GM19455 (cell line): Measurements from ENCODE around the gene FCRL4.

ENCODE experiments used
- ATAC-seq: cut with Tn5 transposase; IDR thresholded peaks from one replicate; pipeline ENCODE4 v1.9.1; 2021; ENCODE audit not compliant: unreplicated experiment

FCRL4 gene

DNA sequence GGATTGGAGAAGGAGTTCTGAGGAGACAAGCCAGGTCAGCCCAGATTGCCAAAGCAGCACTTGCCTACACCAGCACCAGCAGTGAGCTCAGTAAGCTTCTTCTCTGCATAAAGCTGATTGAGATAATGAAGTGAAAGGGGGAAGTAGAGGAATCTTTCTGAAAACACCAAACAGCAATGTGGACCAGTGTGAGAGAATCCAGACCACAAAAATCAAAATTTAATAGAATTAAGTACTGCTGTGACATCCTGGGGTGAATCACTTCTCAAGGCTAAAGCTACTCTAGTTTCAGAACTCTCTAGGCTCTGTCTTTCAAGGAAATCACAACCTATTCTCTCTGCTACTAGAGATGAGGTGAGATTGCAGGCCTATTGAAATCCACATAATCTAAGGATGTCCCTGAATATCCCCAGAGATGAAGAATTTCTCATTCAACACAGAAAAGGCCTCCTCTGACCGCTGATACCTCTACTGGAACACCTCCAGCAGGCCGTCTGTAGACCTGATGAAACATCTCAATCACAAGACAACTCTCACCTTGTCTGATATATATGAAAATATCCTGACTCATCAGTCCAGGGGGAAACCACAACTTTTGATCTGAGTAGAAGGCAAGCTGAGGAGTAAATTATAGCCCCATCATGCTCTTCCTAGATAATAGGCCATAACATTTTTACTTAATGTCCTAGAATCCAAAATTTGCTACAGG is at the start of gene FCRL4:
FCRL4 (minus strand) TSS at position 127 of the 709 bp plus-strand sequence. CDS start 141 bp downstream, outside the sequence.
- ATAC-seq = peak; percentile 58

- no peak for ATAC-seq
These were observed 48.3 kb upstream of the FCRL4 start for GRCh38 chr1:157646144-157646543.

- ATAC-seq = no peak
These were observed 43.3 kb upstream of the FCRL4 start for GRCh38 chr1:157641177-157641576.

DNA sequence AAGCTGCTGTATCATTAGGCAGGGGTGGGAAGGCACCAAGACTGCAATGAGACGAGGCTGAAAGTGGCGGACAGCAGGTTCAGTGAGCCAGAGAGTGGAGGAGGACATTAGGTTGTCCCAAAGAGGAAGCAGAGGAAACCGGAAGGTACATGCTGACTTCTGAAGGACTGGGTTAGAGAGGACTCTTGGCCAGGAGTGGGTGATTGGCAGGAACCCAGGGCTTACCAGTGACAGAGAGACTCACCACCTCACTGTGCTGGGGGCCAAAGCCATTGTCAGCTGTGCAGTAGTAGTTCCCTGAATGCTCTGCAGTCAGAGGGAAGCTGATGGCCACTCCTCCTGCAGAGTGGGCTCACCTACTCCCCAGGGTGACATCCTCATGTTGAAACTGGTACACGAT is 41.9 kb upstream of the FCRL4 start:
- ATAC-seq = no peak

DNA sequence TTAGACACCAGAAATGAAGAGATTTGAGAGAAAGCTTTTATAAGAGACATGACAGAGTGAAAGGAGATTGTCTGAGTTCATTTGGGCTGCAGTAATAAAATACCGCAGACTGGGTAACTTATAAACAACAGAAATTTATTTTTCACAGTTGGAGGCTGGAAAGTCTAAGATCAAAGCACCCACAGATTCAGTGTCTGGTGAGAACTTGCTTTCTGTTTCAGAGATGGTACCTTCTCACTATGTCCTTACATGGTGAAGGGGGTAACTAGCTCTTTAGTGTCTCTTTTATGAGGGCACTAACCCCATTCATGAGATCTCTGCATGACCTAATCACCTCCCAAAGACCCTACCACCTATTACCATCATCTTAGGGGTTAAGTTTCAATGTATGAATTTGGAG is 30.9 kb upstream of the FCRL4 start:
- no peak for ATAC-seq

- no peak for ATAC-seq
These were observed 28.2 kb upstream of the FCRL4 start for GRCh38 chr1:157626099-157626498.

DNA sequence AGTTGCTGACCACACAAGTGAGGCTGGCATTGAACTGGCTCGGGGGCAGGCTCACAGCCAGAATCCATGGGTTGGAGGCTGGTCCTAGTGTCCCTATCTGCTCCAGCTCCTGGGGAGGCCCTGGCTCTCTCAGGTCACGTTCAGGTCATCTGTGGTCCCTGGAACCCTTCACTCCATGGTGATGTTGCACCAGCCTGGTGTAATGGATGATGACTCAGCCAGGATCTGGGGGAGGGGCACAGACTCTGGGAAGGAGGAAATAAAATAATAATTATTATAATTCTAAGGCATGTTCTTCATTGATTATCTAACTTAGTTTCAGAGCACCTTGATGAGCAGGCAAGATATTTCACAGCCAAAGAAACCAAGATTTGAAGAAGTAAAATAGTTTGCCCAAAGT is 26.6 kb upstream of the FCRL4 start:
- no peak for ATAC-seq

- no peak for ATAC-seq
These were observed 24.6 kb upstream of the FCRL4 start for GRCh38 chr1:157622471-157622870.

- no peak for ATAC-seq
These were observed 20.3 kb upstream of the FCRL4 start for GRCh38 chr1:157618190-157618589.

DNA sequence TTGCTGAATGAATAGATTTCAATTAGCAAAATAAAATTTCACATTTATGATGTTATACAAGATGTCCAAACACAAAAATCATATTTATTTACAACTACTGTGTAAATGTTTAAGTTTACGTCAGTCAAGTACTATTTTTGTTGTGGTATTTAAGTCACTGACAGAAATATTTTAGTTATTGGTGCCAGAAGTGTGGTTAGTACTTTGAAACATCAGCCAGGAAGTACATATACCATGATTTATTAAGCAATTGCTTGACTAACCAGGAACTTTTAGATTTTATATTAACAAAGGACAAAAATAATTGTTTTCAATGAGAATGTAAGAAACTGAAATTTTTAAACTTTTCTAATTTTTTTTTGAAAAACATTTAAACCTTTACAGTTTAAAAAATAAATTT is 2.4 kb upstream of the FCRL4 start:
- no peak for ATAC-seq

GRCh38 chr1:157596384-157596783 is 1.5 kb downstream of the FCRL4 start:
- ATAC-seq = peak; percentile 54

- peak; percentile 79 for ATAC-seq
These were observed 2.5 kb downstream of the FCRL4 start for GRCh38 chr1:157595356-157595755.

DNA sequence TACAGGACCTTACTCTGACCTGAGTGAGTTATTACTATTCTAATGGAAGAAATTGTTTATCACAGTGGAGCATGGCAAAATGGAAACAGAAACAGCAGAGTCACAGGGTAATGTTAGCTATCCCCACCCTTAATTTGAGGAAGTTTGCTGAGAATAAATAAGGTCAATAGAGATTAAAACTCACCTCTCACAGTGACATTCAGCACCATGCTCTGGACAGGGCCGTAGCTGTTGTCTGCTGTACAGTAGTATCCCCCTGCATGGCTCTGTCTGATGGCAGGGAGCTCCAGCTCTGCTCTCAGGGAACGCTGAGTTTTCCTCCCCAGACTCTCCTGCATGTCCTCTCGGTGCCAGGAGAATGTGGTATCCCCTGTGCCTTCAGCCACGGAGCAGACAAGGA is 11.9 kb downstream of the FCRL4 start:
- no peak for ATAC-seq

GRCh38 chr1:157584503-157584902 is 13.4 kb downstream of the FCRL4 start:
- no peak for ATAC-seq

DNA sequence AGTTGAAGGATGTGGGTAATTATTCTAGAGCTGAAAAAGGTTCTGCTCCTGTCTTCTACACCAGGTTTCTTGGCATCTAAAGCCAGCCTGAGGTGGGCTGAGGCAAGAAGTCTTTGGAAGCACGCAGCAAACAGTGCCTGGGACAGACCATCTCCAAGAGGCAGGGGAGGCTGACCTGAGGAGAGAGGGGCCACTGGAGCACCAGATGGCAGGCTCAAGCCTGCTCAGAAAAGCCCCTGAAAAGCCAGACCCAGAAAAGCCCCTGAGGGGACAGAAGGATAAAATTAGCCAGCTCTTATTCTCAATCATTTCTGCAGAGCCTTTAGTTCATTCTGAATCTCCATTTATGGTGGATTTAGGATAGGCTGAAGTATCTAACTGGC is 17.1 kb downstream of the FCRL4 start:
- ATAC-seq = no peak

DNA sequence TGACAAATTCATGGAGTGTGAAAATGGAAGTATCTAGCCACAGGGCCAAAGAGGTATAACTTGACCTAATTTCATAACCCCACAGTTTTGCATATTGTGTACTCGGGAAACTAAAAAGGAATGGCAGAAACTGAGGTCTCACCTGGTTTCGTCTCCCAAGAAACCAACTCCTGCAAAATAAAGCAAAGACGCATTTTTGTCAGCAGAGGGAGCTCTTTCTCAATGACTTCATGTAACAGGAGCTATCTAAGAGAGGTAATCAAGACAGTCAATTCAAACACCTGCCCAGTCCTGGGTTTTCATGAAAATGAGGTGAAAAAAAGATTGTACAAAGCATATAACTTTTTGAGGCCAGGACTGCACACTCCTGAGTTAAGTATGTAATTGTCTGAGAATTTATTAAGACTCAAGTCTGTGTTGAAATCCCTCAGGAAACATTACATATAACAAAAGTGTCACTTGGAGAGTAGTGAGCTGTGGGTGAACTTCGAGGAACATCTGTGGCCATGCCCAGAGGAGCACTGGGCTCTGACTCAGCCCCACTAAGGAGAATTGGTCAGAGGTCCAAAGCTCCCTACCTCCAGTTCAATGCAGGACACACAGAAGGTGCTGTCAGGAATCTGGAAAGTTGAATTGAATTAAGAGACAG is 17.6 kb downstream of the FCRL4 start:
- no peak for ATAC-seq

DNA sequence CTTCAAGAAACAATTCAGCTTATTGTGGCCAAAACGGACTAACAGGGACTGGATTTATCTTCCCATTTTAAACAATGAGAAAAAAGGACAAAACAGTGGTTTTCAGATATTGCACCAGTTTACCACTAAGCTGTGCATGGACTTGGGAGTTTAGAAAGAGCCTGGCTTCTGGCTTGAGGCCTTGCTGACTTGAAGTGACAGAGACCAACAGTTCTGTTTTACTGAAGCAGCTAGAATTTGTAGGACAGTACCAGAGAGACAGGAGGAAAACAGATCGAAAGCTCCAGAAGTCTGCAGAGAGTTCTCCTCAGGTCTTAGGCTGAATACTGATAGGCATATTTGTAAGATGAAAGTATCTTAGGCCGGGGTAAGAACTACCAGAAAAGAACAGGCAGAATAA is 20.5 kb downstream of the FCRL4 start:
- ATAC-seq = no peak

GRCh38 chr1:157575744-157576143 is 22.1 kb downstream of the FCRL4 start:
- peak; percentile 46 for ATAC-seq

- ATAC-seq = no peak
These were observed 23.0 kb downstream of the FCRL4 start for GRCh38 chr1:157574836-157575235.

DNA sequence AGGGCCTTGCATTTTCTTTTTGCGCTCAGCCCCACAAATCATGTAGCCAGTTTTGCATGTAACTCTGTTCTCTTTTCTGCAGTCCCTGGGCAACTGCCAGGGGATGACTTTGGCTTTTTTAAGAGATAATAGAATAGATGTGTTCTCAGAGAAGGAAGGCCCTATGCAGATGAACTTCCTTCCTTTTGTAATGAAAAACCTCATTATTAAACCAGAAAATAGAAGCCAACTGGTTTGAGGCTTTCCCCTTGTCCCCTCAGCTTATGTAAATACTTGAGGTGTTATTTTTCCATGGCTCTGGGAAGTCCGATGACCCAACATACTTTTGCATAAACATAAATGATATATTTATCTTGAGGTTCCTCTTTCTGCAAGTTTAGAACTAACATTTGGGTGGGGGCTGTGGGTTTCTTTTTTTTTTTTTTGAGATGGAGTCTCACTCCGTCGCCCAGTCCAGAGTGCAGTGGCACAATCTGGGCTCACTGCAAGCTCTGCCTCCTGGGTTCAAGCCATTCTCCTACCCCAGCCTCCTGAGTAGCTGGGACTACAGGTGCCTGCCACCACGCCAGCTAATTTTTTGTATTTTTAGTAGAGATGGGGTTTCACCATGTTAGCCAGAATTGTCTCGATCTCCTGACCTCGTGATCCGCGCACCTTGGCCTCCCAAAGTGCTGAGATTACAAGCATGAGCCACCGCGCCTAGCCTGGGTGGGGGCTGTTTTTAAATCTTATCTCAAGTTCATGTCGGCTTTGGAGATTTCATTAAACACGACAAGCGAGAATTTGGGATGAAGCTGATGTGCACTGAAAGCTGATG is 31.2 kb downstream of the FCRL4 start:
- ATAC-seq = no peak

DNA sequence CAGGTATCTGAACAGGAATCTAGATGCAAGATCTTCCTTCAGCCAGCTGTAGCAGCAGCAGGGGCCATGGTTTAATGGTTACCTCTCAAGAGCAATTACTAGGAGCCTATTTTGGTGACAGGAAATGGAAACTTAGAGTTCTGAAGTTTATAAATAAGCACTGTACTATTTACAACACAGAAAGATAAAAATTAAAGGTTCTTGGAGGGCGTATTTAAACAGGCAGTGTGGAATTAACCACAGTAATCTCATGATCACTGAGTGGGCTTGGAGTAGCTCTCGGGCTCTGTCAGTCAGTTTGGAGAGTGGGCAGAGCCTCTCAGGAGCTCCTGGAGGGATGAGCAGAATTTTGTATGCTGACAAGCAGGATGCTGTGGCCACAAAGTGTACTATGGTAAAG is 35.4 kb downstream of the FCRL4 start:
- peak; percentile 77 for ATAC-seq

GRCh38 chr1:157558119-157558518 is 39.8 kb downstream of the FCRL4 start:
- no peak for ATAC-seq
